G401 (cell line): Measurements from ENCODE around the gene TMEM203. TPM values are rescaled to one million over a fixed set of nuclear protein-coding genes. Genes with fewer than 3 reads are reported as not detected.

ENCODE experiments used
- DNase-seq: peaks from one replicate; pipeline ENCODE4 v3.0.0-alpha.2; 2015; ENCODE audit warnings: low spot score
- in situ Hi-C: cut with HindIII; loops from 2 replicates; pipeline ENCODE4 v1.10.0; 2016; ENCODE audit warnings: low sequenced_read_pairs, mixed read lengths
- total RNA-seq: library from RNA; depleted of rRNA; stranded (reverse); fragments of >200 nt; shearing (Covaris generic); gene quantifications from 2 replicates; pipeline ENCODE4 v1.2.3, GENCODE V29; 2014

TMEM203 gene
- total RNA-seq, 1 experiment from 2014 or later, result 45.7 TPM

DNA sequence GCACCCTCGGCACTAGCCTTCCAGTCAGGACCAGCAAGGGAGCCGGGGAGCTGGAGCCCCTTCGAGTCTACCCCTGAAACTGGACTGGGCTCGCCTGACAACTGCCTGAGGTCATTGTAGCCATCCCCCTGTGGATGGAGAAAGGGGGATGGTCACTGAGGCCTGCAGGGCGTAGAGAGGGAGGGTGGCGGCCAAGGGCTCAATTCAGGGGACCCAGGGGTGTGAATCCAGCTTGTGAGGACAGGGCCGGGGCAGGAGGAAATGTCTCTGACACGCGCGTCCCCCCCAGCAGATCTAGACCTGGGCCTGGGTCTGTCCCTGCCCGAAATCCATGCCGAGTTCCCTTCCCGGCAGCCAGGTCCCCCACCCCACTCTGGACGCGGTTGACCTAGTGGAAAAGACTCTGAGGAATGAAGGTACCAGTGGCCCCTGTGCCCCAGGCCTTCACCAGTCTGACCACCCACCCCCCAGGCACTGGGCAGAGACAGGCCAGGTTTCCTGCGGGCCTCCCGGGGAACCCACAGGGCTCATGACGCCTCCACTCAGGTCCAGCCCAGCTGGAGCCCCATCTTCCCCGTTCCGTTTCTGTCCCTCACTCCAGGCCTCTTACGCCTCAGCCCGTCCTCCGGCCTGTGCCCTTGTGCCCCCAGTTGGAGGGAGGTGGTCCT lies 26.1 kb upstream of the TMEM203 start:
- DNase-seq, result no peak
- in situ Hi-C loops, result no loop called here

DNA sequence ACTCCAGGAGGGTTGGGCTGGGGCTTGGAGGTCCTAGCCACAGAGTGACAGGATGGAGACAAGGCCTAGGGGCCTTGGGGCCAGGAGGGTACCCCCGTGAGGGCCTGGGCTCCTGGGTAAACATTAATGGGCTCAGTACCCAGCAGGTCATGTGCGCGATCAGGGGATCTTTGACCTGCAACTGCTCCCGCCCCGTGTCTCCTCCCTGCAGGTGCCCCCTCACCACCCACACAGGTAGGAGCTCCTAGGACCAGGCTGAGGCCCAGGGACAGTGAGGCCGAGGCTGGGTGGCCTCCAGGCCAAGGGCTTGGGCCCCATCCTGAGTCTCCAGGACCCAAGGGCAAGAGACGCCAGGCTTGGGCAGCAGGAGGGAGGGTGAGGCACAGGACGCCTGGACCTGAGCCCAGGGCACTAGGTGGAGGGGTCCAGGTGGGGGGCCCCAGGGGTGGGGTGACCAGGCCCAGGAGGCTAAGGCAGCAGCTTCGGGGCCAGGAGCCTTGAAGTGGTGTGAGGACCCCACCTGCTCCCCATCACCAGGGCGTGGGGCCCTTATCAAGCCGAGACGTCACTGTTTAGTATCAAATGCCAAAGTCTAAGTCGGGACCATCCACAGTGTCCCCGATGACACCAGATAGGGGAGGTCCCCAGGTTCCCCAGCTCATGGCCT lies 25.4 kb upstream of the TMEM203 start, which contains the start of gene SLC34A3:
Gene SLC34A3 (plus strand): TSS at position 197 of the 667 bp plus-strand sequence. CDS start 802 bp downstream, outside the sequence.
- no peak for DNase-seq

DNA sequence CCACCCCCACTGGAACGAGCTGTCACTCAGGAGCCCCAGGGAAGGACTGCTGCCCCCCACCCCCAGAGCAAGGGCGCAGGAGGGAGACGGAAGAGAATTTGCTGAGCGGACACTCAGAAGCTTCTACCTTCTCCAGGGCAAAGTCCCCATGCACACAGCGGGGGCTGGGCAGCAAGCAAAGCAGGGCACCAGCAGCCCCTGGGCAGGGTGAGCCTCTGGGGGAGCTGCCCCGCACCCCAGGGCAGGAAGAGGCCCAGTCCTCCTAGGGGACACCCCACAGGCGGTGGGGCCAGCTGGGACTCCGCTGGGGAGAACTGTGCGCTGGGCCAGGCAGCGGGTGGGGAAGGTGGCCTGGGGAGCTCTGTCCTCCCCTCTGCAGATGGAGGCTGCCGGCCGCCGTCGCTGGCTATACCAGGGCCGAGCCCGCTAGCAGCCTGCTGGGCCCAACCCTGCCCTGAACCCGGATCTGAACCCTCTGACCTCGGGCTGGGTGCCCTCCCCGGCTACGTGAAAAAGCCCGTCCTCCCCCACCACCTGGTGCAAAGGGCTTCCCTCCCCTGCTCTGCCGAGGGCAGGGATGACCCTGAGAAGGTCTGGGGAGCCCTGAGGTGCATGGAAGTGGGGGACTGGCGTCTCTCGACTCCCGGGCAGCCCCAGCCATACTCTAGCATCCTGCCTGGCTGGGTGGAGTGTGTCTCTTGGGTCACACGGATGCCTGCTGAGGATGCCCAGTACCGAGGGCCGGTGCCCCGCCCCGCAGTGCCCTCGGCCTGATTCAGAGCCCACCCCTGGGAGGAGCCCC lies 24.7 kb upstream of the TMEM203 start:
- in situ Hi-C loops, result no loop called here
- no peak for DNase-seq

More for the DNA sequence above, 25.4 kb upstream of the TMEM203 start, which contains the start of gene SLC34A3:
- in situ Hi-C loops, result no loop called here

DNA sequence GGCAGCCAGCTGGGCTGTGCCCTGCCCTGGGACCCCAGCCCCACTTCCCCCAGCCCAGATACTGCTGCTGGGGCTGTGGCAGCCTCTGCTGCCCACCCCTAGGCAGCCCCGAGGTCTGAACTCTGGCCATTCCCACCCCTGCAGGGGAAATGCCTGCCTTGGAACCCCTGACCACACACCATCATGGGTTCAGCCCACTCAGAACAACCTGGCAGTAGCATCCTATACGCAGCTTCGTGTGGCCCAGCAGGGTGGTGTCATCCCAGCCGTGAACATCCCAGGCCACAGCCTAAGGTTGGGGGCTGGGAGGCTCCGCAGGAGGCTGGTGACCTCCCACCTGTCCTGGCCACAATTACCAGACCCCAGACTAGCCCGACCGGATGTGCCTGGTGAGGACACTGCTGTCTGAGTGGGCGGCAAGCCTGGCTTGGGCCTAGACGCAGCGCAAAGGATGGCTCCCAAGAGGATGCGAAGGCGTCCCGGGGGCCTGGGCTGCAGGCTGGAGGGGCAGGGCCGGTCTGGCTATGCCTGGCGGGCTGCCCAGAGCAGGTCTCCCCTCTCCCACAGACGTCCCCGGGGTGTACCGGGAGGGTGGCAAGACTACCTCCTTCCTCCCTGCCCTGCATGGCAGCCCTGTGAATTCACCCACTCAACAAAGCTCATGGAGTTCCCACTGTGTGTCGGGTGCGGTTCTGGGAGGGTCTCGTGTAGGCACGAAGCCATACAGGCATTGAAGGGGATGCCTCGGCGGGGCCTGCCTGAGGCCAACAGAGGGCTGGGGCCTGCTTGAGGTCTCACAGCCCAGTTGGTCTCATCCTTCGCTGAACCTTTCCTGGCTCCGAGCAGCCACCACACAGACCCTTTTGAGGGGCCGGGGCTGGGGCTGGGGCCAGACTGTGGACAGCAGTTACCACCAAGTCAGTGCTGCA lies 23.8 kb upstream of the TMEM203 start:
- no peak for DNase-seq
- in situ Hi-C loops, result no loop called here

DNA sequence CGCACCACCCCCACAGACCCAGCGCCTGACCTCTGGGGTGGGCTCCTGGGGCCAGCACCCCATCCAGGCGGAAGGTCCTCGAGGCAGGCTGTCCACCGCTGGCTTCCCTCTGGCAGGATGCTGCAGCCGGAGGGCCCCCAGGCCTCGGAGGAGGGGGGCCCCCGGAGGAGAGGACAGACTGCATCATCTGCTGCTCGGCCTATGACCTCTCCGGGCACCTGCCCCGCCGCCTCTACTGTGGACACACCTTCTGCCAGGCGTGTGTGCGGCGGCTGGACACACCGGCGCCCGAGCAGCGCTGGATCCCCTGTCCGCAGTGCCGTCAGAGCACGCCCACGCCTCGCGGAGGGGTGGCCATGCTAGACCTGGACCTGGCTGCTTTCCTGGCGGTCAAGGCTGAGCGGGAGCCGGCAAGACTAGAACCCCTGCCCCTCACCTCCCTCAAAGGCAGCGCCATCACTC lies 23.1 kb upstream of the TMEM203 start:
- in situ Hi-C loops, result no loop called here

DNA sequence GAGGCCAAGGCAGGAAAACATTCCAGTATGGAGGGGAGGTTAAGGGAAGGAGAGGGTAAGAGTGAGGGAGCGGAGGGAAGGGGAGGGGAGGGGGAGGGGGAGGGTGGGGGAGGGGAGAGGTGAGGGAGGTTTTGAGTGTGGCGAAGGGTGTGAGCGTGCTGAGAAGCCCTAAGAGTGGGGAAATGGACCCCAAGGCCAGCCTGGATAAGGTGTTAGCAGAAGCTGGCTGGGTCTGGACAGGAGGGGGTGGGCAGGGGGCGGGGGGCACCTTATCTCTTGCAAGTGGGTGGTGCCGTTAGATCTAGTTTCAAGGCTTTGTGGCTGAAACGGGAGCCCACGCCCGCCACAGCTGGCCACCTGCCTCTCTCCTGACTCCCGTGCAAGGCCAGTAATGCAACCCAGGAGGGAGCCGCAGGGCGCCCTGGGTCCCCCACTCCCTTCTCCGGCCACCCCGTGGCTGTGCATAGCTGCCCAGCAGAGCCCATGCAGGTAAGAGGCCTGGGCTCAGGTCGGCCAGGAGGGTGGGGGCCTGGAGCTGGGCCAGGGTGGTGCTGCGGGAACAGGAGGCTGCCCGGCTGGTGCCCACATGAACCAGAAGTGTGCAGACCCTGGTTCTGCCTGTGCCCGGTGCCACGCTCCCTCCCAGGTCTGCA lies 22.5 kb upstream of the TMEM203 start:
- in situ Hi-C loops, result no loop called here

More for the DNA sequence above, 23.1 kb upstream of the TMEM203 start:
- DNase-seq, result no peak

DNA sequence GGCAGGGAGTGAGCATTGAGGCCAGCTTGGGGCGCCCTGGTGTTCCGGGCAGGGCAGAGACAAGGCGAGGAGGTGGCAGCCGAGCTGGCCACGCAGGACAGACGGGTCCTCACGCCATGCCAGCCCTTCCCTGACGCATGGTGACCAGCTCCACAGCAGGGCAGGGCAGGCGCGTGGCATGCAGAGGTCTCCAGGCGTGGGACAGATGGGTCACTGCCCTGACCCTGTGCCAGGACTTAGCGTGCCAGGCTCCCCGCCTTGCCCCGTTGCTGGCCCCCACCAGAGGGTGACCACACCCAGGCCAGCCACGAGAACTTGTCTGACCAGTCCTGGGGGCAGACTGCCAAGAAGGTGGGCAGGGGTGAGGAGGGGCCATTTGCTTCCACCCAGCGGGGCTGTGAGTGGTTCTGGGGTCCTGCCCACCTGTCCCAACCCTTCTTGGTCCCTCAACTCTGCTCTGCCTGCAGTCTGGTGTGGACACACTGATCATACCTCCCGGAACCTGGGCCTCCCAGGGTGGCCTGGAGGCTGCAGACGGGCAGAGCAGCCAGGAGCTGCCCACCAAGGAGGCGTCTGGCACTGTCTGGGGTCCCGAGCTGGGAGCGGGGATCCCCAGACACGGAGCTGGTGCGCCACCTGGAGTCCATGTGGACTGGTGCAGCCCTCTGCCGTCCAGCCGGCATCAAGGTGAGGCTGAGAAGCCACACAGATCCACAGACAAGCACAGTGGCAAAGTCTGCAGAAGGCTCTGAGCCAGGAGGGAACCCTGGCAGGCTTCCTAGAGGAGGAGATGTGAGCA lies 21.8 kb upstream of the TMEM203 start, which contains the start of gene RNF224:
Gene RNF224 (plus strand): TSS at position 449 of the 799 bp plus-strand sequence. CDS start 834 bp downstream, outside the sequence.
- in situ Hi-C loops, result no loop called here
- peak; percentile 79 for DNase-seq

More for the DNA sequence above, 22.5 kb upstream of the TMEM203 start:
- no peak for DNase-seq

DNA sequence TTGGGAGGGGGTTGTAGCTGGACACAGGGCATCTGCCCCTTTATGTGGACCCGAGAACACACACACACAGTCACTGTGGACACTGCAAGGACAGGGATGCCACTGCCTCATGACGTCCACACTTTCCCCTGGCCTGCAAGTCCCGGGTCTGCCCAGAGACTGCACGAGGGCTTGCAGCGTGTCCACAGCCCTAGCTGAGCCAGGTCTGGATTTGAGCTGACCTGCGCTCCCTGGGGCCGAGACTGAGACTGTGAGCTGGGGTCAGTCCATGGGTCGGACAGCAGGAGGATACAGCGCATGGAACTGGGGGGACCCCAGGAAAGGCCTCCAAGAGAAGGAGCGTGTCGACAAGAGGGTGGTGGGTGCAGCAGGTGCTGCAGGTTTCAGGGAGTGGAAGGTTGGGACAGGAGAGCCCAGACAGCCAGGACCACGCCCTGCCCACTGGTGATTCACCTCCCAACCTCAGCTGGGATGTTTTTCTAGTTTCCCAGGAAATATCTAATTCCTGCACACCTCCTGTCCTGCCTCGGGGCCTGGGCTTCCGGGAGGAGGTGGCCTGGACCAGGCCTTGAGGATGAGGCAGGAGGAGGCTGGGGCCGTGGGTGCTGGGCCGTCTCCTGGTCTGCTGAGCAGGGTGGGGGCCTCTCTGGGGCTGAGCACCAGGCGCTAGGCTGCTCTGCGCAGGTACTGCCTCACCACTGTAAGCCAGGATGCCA lies 21.0 kb upstream of the TMEM203 start:
- in situ Hi-C loops, result no loop called here
- DNase-seq, result no peak

DNA sequence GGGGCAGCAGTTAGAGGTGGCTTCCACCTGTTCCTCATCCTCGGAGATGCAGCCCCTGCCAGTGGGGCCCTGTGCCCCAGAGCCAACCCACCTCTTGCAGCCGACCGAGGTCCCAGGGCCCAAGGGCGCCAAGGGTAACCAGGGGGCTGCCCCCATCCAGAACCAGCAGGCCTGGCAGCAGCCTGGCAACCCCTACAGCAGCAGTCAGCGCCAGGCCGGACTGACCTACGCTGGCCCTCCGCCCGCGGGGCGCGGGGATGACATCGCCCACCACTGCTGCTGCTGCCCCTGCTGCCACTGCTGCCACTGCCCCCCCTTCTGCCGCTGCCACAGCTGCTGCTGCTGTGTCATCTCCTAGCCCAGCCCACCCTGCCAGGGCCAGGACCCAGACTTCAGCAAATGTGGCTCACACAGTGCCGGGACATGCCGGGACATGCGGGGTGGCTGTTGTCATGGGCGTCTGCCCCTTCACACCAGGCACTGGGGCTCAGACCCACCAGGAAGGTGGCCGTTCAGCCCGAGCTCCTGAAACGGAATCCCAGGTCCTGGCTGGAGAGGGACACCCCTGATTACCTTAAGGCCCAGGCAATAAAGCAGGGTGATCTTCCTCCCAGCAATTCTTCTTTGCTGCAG lies 20.4 kb upstream of the TMEM203 start:
- in situ Hi-C loops, result no loop called here
- DNase-seq, result no peak

DNA sequence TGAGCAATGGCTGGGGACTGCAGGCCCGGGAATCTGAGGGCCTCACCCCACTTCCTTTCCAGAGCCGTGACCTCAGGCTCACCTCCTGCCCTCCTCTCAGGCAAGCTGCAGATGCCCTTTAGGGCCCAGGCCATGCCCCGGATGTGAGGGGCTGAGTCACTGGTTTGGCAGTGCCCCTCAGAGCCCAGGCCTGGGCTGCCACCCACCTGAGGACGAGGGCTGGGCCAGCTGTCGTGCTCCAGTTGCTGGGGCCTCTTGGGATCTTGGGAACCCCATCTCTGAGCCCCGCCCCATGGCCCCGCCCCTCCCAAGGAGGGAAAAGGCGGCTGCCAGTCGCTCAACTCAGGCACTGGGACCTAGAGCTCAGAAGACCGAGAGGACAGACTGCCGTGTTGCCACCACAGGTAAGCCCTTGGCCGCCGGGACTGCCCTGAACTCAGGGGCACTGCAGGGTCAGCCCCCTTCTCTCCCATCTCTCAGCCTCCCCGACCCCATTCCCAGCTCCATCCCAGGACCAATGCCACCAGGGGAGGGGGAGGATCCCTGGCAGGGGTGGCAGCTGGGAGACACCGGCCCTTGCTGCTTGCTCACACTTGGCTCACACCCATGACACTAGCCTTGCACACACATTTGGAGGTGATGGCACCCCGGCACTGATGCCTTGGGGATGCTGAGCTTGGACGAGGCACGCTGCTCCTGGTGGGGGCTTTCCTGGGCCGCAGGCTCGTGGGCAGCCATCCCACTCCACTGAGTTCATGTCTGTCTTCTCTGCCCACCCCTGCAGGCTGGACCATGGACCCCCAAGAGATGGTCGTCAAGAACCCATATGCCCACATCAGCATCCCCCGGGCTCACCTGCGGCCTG lies 19.6 kb upstream of the TMEM203 start, which contains the start of gene CYSRT1:
Gene CYSRT1 (plus strand): TSS at position 345 of the 865 bp plus-strand sequence. CDS start 448 bp downstream, at position 793.
- in situ Hi-C loops, result no loop called here
- no peak for DNase-seq

DNA sequence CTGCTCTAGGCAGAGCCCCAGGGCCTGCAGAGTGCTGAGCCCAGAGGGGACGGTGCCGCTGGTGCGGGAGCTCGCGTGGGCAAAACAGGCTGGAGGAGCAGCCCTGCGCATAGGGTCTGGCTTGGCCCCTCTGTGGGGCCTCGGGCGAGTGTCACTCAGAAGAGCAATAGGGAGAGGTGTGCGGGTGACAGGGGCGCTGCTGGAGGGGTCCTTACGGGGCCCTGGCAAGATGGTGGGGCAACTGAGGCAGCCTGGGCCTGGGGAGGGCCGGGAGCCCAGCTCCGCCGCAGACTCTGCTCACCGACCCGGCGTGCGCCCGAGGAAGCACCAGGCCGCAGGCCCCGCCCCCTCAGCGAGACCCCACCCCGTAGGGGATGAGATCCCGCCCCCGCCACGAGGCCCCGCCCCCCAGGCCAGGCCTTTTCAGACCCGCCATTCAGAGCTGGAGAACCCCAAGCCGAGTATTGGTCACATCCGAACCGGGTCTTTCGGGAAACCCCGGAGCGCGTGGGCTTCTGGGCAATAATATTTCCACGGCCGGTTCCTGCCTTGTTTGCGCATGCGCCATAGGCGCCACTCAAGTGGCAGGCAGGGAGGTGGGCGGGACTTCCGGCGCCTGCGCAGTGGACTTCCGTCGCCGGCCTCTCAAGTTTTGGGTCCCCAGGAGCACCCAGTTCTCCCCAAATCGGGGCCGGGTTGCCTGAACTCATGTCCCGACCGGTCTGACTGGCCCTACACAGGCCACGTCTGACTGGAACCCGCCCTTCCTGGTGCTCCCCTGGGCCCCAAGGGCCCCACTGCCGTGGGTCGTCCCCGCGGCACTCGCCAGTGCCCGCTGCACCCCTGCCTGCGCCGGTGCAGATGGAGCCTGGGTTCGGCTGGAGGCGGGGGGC lies 17.9 kb upstream of the TMEM203 start:
- in situ Hi-C loops, result no loop called here
- peak; percentile 97 for DNase-seq

DNA sequence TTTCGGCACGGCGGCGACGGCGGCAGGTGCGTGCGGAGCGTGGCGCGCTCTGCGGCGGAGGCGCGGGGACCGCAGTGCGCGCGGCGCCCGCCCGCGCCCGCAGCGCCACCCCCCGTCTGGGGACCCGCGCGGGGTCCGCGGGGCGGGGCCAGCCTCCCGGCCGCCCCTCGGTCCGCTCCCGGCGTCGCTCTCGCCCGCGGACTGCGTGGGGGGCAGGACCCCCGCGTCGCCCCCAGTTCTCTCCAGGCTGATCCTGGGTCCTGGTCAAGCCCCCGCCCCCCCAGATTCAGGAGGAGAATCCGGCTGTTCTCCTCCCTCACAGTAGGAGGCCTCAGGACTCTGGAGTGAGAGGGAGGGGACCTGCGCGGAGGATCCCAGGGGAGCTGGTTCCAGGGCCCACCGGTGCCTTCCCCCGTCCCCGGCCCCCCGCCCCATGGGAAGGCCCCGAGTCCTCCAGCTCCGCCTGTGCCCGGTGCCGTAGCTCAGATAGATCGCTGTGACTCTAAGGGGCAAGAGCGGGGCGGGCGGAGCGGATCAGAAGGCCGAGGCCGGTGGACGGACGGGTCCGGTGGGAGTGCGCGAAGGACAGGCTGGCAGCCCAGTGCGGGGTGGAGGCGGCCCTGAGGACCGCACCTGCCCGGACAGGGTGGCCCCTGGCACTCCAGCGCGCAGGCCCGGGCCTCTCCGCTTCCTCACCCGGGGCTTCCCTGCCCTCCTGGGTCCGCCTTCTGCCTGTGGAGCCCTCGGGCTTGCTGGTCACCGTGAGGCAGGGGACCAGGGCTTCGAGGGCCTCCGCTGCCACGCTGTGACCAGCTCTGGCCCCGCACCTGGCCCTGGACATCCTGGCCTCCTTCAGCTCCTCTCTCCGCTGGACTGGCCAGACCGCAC lies 17.0 kb upstream of the TMEM203 start, which contains the start of gene RNF208:
Gene RNF208 (minus strand): TSS at position 51 of the 888 bp plus-strand sequence. CDS start 1,028 bp downstream, outside the sequence.
- DNase-seq, result no peak
- in situ Hi-C loops, result no loop called here

DNA sequence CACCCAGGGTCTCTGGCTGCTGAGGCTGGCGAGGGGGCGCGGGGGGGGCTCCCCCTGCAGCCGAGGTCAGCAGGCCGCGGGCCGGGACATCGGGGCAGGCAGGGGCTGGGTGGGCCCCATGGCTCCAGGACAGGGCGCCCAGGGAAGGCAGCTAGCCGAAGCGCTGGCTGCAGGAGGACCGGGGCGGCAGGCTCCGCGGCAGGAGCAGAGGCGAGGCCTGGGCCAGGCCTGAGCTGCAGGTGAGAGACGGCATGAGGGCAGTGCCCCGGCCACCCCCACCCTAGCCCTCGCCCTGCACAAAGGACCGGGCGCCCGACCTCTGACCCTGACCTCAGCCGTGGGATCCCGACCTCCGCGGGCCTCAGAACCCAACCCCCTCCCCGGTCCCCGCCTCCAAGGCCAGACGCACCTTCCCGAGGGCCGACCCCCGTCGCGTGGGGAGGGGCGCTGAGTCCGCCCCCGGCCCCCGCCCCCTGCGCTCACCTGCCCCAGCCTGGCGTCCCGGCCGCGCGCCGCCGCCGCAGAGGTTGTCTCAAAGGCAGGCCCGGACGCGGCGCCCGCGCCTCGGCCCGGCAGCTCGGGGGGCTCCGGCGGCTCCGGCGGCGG lies 16.2 kb upstream of the TMEM203 start:
- in situ Hi-C loops, result no loop called here
- no peak for DNase-seq
